Upper lobe of right lung (tissue), 1 donor: ENCODE measurements around the gene XPO6. TPM values are rescaled to one million over a fixed set of nuclear protein-coding genes. Genes with fewer than 3 reads are reported as not detected.

Experiments
- ATAC-seq: fragments of 200-7000 bp; cut with Tn5 transposase; one replicate; pipeline ENCODE4 v1.9.1; 2020; ENCODE audit warnings: mild to moderate bottlenecking, moderate library complexity
- DNase-seq: peaks from one replicate; pipeline ENCODE4 v3.0.0-alpha.2; 2020
- H3K27ac ChIP-seq: fragments of 200-600 bp; one replicate; pipeline ENCODE4 v1.8.0; 2022
- H3K27me3 ChIP-seq: fragments of 200-600 bp; one replicate; pipeline ENCODE4 v1.8.0; 2022; ENCODE audit warnings: mild to moderate bottlenecking
- H3K36me3 ChIP-seq: fragments of 200-600 bp; one replicate; pipeline ENCODE4 v1.8.0; 2022
- H3K4me1 ChIP-seq: fragments of 200-600 bp; one replicate; pipeline ENCODE4 v1.8.0; 2022
- H3K4me3 ChIP-seq: fragments of 200-600 bp; one replicate; pipeline ENCODE4 v1.8.0; 2022; ENCODE audit warnings: mild to moderate bottlenecking
- H3K9me3 ChIP-seq: fragments of 200-600 bp; one replicate; pipeline ENCODE4 v1.8.0; 2022
- intact Hi-C: fragments of 100-400 bp; cut with DNase I; formaldehyde crosslinking; loops from one replicate; pipeline ENCODE4 v1.11.0; 2022
- total RNA-seq: library from RNA; stranded (reverse); fragmentation: NEBNext Ultra II Directional; extraction: Animal tissue kit (Norgen Biotek cat#: 25700); gene quantifications from one replicate; pipeline ENCODE4 v1.2.1, GENCODE V29; 2021
- TF ChIP-seq, protein P1 (sequence below): fragments of 200-600 bp; IDR thresholded peaks from one replicate; pipeline ENCODE4 v1.8.0; 2022; ENCODE audit warnings: antibody characterized with exemption
- donor health status: DM: no; HTN: yes; CAD: no; lungs with severe emphysema.

XPO6 gene
- total RNA-seq, 1 donor from 2014 or later = 102 TPM

DNA sequence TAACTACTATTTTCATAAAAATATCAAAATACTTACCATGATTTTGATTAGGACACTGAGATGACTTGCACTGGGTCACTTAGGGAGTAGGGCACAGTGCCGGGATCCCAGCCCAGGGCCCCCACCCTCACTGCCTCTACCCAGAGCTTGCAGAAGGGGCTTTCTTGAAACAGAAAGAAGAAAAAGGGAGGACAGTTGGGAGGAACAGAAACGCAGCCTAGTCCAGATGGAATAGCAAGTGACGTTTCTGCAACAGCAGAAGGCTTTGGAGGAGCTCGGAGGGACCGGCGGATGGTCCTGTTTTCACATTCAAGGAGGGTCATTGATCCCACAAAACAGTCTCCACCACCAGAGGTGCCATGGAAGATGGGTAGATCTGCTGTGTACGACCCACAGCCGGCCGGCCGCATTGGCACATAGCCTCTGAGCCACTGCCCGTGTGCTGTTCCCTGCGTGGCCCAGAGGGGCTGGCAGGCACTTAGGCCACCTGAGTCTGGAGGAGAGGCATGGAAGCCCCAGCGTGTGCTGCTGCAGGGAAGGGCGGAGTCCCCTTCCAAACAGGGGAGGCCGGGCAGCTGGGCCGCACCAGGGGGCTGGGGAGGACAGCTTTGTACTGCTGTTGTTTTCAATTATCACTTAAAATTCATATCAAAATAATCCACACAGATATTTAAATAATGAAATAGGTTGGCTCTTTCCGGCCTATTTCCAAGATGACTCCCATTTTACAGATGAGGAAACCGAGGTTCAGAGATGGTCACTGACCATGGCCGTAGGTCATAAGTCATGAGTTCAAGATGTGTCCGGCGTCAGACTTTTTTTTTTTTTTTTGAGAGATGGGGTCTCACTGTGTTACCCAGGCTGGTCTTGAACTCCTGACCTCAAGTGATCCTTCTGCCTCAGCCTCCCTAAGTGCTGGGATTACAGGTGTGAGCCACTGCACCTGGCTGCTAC, 125.3 kb downstream of the XPO6 start:
- no peak for DNase-seq
- H3K4me3 ChIP-seq = no peak overlapping the region
- no peak overlapping the region for H3K27ac ChIP-seq
- H3K4me1 ChIP-seq = no peaks in the 10 kb centered on the region
- no peaks in the 10 kb centered on the region for H3K36me3 ChIP-seq
- no peaks in the 10 kb centered on the region for H3K27me3 ChIP-seq
- H3K9me3 ChIP-seq = no peaks in the 10 kb centered on the region
- intact Hi-C loops = no loop called here
- ATAC-seq = no peak
- TF ChIP-seq, protein P1, sequence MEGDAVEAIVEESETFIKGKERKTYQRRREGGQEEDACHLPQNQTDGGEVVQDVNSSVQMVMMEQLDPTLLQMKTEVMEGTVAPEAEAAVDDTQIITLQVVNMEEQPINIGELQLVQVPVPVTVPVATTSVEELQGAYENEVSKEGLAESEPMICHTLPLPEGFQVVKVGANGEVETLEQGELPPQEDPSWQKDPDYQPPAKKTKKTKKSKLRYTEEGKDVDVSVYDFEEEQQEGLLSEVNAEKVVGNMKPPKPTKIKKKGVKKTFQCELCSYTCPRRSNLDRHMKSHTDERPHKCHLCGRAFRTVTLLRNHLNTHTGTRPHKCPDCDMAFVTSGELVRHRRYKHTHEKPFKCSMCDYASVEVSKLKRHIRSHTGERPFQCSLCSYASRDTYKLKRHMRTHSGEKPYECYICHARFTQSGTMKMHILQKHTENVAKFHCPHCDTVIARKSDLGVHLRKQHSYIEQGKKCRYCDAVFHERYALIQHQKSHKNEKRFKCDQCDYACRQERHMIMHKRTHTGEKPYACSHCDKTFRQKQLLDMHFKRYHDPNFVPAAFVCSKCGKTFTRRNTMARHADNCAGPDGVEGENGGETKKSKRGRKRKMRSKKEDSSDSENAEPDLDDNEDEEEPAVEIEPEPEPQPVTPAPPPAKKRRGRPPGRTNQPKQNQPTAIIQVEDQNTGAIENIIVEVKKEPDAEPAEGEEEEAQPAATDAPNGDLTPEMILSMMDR = no peak

DNA sequence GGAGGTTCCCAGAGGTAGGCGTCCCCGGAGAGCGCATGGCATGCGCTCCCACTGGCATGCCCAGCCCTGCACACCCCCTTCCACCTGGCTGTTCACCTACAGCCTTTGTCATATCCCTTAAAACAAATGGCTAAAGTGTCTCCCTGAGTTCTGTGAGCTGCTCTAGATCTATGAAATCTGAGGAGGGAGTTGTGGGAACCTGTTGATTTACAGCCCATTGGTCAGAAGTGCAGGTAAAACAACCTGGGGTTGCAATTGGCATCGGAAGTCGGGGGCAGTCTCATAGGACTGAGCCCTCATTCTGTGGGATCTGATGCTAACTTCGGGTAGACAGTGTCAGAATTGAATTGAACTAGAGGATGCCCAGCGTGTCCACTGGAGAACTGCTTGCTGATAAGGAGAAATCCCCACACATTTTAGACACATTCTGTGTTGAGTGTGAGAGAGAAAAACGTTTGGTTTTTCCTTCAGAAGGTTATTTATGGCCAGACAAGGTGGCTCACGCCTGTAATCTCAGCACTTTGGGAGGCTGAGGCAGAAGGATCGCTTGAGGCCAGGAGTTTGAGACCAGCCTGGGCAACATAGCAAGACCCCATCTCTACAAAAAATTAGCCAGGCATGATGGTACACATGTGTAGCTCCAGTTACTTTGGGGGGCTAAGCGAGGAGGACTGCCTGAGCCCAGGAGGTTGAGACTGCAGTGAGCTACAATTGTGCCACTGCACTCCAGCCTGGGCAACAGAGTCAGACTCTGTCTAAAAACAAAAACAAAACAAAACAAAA, 126.2 kb downstream of the XPO6 start:
- Histone ChIP-seq H3K4me3 (no peak overlapping the region), H3K27me3 (no peaks in the 10 kb centered on the region), H3K9me3 (no peaks in the 10 kb centered on the region), H3K27ac (no peak overlapping the region), H3K4me1 (no peaks in the 10 kb centered on the region), H3K36me3 (no peaks in the 10 kb centered on the region)
- no peak for DNase-seq
- no peak for ATAC-seq
- intact Hi-C loops = no loop called here
- TF ChIP-seq, protein P1 = no peak

DNA sequence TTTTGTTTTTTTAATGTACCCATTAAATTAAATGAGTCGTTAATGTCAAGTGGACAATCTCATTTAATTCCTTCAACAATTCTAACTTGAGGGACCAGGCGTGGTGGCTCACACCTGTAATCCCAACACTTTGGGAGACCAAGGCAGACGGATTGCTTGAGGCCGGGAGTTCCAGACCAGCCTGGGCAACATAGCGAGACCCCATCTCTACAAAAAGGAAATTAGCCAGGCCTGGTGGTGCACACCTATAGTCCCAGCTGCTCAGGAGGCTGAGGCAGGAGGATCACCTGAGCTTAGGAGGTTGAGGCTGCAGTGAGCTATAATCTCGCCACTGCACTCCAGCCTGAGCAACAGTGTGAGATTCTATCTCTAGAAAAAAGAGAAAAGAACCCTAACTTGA, 127.6 kb downstream of the XPO6 start:
- Histone ChIP-seq H3K27me3 (no peaks in the 10 kb centered on the region), H3K36me3 (no peaks in the 10 kb centered on the region), H3K4me3 (no peak overlapping the region), H3K9me3 (no peaks in the 10 kb centered on the region), H3K27ac (no peak overlapping the region), H3K4me1 (no peaks in the 10 kb centered on the region)
- intact Hi-C loops = no loop called here
- ATAC-seq (no peak), DNase-seq (no peak)
- TF ChIP-seq, protein P1 = no peak

DNA sequence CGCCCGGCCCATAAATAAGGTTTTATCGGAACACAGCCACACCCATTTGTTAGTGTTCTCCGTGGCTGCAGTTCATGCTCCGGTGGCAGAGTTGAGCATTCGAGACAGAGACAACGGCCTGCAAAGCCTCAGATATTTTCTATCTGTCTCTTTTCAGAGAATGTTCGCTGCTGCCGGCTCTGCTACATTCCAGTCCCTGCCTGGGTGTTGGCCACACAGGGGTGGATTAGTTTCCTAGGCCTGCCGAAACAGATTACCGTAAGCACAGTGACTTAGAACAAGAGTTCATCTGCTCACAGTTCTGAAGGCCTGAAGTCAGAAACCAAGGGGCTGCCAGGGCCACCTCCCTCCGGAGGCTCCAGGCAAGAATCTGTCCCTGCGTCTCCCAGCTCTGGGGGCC, 129.1 kb downstream of the XPO6 start:
- TF ChIP-seq, protein P1 = no peak
- Histone ChIP-seq H3K27ac (no peak overlapping the region), H3K27me3 (no peaks in the 10 kb centered on the region), H3K9me3 (no peaks in the 10 kb centered on the region), H3K4me1 (no peaks in the 10 kb centered on the region), H3K4me3 (no peak overlapping the region), H3K36me3 (no peaks in the 10 kb centered on the region)
- ATAC-seq (no peak), DNase-seq (no peak)
- intact Hi-C loops = no loop called here

DNA sequence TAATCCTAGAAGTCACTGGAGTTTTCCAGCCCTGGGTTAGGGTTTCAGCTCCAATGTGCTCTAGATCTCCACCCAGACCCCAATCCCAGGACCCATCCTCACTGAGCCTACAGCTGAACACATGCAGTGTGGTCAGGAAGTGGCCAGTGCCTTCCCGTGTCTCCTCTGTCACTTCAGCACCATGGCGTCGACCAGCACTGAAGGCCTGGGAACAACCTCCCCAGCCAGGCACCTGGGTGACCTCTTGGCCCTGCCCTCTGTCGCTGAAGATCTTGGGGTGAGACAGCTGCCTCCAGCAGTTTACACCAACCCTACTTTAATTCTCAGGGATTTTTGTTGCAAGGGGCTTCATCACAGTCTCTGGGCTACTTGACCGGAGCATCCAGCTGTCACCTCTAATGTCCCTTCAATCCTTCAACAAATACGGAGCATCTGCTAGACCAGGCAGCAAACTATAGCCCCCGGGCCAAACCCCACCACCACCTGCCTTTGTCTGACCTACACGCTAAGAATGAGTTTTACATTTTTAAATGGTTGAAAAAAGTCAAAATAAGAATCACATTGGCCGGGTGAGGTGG, 130.3 kb downstream of the XPO6 start:
- intact Hi-C loops = no loop called here
- Histone ChIP-seq H3K27ac (no peak overlapping the region), H3K9me3 (no peaks in the 10 kb centered on the region), H3K36me3 (no peaks in the 10 kb centered on the region), H3K27me3 (no peaks in the 10 kb centered on the region), H3K4me3 (no peak overlapping the region), H3K4me1 (no peaks in the 10 kb centered on the region)
- TF ChIP-seq, protein P1 = no peak
- ATAC-seq (no peak), DNase-seq (no peak)
